OCI-M2 (cell line): ENCODE results near the gene KIAA1958.
"Not testable (repeated sequence)": the region's sequence is repeated elsewhere in the genome, so short reads cannot be mapped to it uniquely, and the experiment has no call there.

Experiments
- DNase-seq: peaks from one replicate; lab custom pipeline; 2025; ENCODE audit not compliant: unreplicated experiment; lab: John Stamatoyannopoulos, UW

KIAA1958 gene

DNA sequence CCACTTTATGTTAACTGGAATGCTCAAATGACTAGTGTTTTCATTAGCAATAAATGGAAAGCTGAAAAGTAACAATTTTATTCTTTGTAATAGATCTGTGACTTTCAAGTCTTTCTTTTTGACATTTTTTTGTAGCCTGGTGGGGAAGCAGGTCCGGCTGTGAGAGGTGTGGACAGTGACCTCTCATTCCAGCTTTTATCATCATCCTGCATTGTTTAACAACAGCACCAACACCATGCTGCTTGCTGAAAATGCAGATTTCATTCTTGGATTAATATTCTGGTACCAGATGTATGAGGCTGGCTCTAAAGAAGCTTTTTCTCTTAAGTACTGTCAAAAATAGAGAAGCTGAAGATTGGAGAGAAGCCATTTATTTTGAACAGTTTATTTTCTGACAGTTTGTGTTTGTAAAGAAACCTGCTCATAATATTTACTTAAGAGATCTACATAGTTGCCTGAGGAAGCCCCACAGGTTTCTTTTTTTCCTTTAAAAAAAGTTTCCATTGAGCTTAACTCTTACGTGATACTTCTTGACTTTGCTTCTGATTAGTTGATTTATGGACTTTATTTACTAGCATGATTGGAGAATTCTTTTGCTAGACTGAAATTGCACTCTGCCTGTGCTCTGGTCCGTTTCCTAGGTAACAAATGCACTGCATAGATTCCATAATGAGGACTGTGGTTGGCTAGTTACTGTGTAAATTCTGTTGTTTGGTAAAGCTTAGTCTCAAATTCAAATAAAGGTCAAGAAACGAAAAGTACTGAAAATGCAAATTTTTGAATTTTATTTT, 3.4 kb downstream of the KIAA1958 start:
- no peak for DNase-seq

GRCh38 chr9:112493393-112494137, 6.9 kb downstream of the KIAA1958 start:
- DNase-seq: no peak

GRCh38 chr9:112494153-112494552, 7.5 kb downstream of the KIAA1958 start:
- no peak for DNase-seq

GRCh38 chr9:112495614-112496013, 9.0 kb downstream of the KIAA1958 start:
- no peak for DNase-seq

- DNase-seq: no peak
Measured at GRCh38 chr9:112496074-112496722, 9.6 kb downstream of the KIAA1958 start.

DNA sequence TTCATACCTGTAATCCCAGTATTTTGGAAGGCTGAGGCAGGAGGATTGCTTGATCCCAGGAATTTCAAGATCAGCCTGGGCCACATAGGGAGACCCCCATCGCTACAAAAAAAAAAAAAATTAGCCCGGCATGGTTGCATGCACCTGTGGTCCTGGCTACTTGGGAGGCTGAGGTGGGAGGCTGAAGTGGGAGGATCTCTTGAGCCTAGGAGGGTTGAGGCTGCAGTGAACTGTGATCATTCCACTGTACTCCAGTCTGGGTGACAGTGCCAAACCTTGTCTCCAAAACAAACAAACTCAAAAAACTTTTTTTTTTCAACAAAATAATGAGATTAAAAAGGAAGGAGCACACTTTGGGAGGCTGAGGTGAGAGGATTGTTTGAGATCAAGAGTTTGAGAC, 14.2 kb downstream of the KIAA1958 start:
- no peak for DNase-seq

DNA sequence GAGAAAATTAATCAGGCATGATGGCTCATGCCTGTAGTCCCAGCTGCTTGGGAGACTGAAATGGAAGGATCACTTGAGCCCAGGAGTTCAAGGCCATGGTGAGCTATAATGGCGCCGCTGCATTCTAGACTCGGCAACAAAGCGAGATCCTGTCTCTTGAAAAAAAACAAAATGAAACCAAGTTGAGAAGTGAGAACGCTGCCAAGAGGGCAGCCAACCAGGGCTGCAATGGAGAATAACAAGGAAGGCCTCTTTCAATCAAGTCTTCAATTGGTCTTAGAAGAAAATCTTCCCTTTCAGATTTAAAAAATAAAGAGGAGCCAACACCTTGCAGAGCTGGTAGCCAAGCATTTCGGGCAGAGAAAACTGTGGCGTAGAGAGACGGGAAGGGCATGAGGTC, 14.7 kb downstream of the KIAA1958 start:
- DNase-seq: no peak

- DNase-seq: no peak
Measured at GRCh38 chr9:112502175-112502946, 15.7 kb downstream of the KIAA1958 start.

DNA sequence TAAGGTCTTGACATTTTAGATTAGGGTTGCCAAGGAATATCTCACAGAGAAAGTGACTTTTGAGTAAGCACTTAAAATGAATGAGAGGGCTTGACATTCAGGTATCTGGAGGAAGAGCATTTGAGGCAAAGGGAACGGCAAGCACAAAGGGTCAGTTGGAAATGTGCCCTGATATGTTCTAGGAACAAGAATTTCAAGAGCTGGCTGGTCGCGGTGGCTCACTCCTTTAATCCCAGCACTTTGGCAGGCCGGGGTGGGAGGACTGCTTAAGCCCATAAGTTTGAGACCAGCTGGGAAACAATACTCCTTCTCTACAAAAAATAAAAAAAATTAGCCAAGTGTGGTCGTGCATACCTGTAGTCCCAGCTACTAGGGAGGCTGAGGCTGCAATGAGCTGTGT, 16.5 kb downstream of the KIAA1958 start:
- no peak for DNase-seq

GRCh38 chr9:112505086-112505485, 18.5 kb downstream of the KIAA1958 start:
- DNase-seq: no peak

GRCh38 chr9:112505607-112506006, 19.0 kb downstream of the KIAA1958 start:
- DNase-seq: no peak

DNA sequence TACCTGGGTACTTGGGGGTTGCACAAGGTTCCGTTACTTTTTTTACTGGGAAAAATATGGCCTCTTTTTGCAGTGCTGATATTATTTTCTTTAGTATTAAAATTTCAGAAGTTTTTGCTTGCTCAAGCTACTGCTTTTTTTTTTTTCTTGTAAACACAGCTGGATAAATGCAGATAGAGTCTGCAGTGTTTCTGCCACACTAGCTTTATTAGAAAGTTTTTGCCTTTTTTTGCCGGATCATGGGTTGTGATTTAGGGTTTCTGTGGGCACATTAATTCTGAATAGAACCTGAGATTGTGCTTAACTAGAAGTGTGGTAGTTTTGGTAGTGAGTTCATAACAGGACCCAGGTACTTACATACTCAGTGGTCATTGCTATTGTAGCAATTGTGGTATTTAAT, 19.9 kb downstream of the KIAA1958 start:
- no peak for DNase-seq

GRCh38 chr9:112507001-112507680, 20.5 kb downstream of the KIAA1958 start:
- DNase-seq: no peak

DNA sequence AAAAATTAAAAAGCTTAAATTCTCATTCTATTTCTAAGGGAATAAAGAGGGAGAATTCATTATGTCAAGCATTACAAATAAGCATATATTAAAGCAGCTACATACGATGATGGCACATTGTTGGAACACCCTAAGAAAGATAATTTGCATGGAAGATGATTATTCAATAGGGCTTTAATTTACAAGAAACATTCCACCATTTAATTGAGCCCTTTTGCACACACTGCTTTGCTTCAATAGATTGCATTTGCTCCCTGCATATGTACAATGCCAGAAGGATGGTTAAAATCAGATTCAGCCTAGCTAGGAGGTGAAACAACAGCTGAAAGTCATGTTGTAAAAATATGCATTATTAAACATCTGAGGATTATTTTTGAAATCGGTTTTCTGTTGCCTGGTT, 21.8 kb downstream of the KIAA1958 start:
- DNase-seq: no peak

GRCh38 chr9:112512377-112512776, 25.8 kb downstream of the KIAA1958 start:
- not testable (repeated sequence) for DNase-seq

- no peak for DNase-seq
Measured at GRCh38 chr9:112516769-112517168, 30.1 kb downstream of the KIAA1958 start.

DNA sequence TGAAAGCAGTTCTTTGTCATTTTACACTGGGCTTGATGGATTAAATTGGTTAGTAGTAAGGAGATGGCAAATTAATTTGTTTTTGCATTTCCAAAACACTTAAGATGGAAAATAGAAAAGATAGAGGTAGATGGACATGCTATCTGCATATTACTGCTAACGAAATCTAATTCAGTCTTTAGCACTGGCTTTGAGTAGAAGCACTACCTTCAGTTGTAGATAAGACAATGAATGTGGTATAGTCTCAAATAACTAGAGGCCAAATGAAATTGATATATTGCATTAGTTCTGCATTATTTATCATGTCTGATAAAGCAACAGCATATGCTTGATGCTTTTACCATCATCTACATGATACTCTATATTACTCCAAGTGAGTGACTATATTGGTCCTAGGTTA, 33.4 kb downstream of the KIAA1958 start:
- DNase-seq: no peak

GRCh38 chr9:112520656-112521055, 34.0 kb downstream of the KIAA1958 start:
- DNase-seq: no peak

GRCh38 chr9:112526973-112527372, 40.3 kb downstream of the KIAA1958 start:
- DNase-seq: no peak

- DNase-seq: no peak
Measured at GRCh38 chr9:112527959-112528358, 41.3 kb downstream of the KIAA1958 start.

DNA sequence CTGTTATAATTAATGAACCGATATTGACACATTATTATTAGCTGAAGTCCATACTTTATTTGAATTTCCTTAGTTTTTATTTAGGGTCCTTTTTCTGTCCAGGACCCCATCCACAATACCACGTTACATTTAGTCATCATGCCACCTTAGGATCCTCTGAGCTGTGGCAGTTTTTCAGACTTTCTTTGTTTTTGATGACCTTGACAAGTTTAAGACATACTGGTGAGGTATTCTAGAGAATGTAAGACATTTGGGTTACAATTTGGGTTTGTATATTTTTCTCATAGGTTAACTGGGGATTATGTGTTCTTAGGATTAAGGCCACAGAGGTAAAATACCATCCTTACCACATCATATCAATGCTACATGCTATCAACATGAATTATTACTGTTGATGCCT, 42.7 kb downstream of the KIAA1958 start:
- no peak for DNase-seq
